Panc1 (cell line): ENCODE data around the gene ZNF281. TPM values are rescaled to one million over a fixed set of nuclear protein-coding genes. Genes with fewer than 3 reads are reported as not detected.

ENCODE experiments used
- ATAC-seq: fragments of 200-7000 bp; cut with Tn5 transposase; 2 replicates; pipeline ENCODE4 v1.9.1; 2020; ENCODE audit warnings: mild to moderate bottlenecking, moderate library complexity
- BruUV-seq: library from RNA; stranded (reverse); fragments of 400-500 nt; replicated peaks from 2 replicates; lab custom pipeline; 2021; lab: Mats Ljungman, UMichigan
- CTCF ChIA-PET: fragments of 300-600 bp; sonication (Branson Sonifier 250); formaldehyde crosslinking; loops from one replicate; lab custom pipeline; 2022; ENCODE audit warnings: antibody characterized with exemption; lab: Charles Lee
- POLR2A ChIA-PET: fragments of 300-600 bp; sonication (Branson Sonifier 250); formaldehyde crosslinking; loops from one replicate; lab custom pipeline; 2022; ENCODE audit warnings: antibody characterized with exemption; lab: Charles Lee
- DNase-seq: peaks from one replicate; pipeline ENCODE4 v3.0.0-alpha.2; 2010; ENCODE audit warnings: low read depth, low spot score
- H3K27ac ChIP-seq: 2 replicates; pipeline ENCODE4 v1.5.1; 2011; ENCODE audit warnings: mild to moderate bottlenecking, low read length, inconsistent platforms
- H3K27me3 ChIP-seq: fragments of 200-500 bp; sonication (Bioruptor generic); 2 replicates; pipeline ENCODE4 v1.6.0; 2014; ENCODE audit warnings: low read length, inconsistent platforms; ENCODE audit not compliant: control insufficient read depth, insufficient read depth
- H3K36me3 ChIP-seq: fragments of 200-500 bp; sonication (Bioruptor generic); 2 replicates; pipeline ENCODE4 v1.5.1; 2014; ENCODE audit warnings: inconsistent platforms, mild to moderate bottlenecking, low read length, moderate library complexity; ENCODE audit not compliant: control insufficient read depth, insufficient read depth
- H3K4me1 ChIP-seq: 2 replicates; pipeline ENCODE4 v1.5.1; 2011; ENCODE audit warnings: inconsistent platforms, mild to moderate bottlenecking, low read length, moderate library complexity; ENCODE audit not compliant: control insufficient read depth, insufficient read depth
- H3K4me3 ChIP-seq, 2 experiments: 2 replicates each; pipeline ENCODE4 v1.5.1; 2011 to 2012; ENCODE audit warnings: low read depth in 2 of 2, low read length in 2 of 2, mild to moderate bottlenecking in 2 of 2, inconsistent platforms in 1 of 2, moderate library complexity in 1 of 2
- H3K9me3 ChIP-seq: fragments of 200-500 bp; sonication (Bioruptor generic); 2 replicates; pipeline ENCODE4 v1.5.1; 2014; ENCODE audit warnings: low read depth, mild to moderate bottlenecking, inconsistent platforms, low read length, moderate library complexity; ENCODE audit not compliant: control insufficient read depth, insufficient read depth
- CTCF ChIP-seq: fragments of 450-650 bp; IDR thresholded peaks from 2 replicates; pipeline ENCODE4 v1.5.1; 2017; ENCODE audit warnings: mild to moderate bottlenecking
- POLR2AphosphoS5 ChIP-seq: IDR thresholded peaks from 2 replicates; pipeline ENCODE4 v1.6.1; 2012; ENCODE audit warnings: mild to moderate bottlenecking, low read depth, low read length, moderate library complexity
- SIN3A ChIP-seq: IDR thresholded peaks from 2 replicates; pipeline ENCODE4 v1.6.1; 2012; ENCODE audit warnings: low read depth, mild to moderate bottlenecking, low read length, moderate library complexity, borderline replicate concordance; ENCODE audit not compliant: insufficient read depth
- TCF7L2 ChIP-seq: IDR thresholded peaks from 2 replicates; pipeline ENCODE4 v1.6.1; 2011; ENCODE audit warnings: mild to moderate bottlenecking, low read depth, low read length, inconsistent platforms
- in situ Hi-C: cut with HindIII; loops from 2 replicates; pipeline ENCODE4 v1.10.0; 2016; ENCODE audit warnings: low sequenced_read_pairs, low pct_unique_long_range_greater_than_20kb
- intact Hi-C: fragments of 100-400 bp; cut with micrococcal nuclease; formaldehyde crosslinking; loops from one replicate; pipeline ENCODE4 v1.10.0; 2022; ENCODE audit not compliant: unreplicated experiment
- total RNA-seq: library from RNA; stranded (reverse); gene quantifications from one replicate; pipeline ENCODE4 v1.2.1, GENCODE V29; 2021; ENCODE audit not compliant: unreplicated experiment
- TF ChIP-seq, protein P1 (sequence below), 2 experiments: IDR thresholded peaks; 2 replicates each; pipeline ENCODE4 v1.6.1; 2011 to 2012; ENCODE audit warnings: low read depth in 2 of 2, control low read depth in 1 of 2, low read length in 1 of 2, mild to moderate bottlenecking in 1 of 2, moderate library complexity in 1 of 2; ENCODE audit not compliant: insufficient read depth in 1 of 2

The ZNF281 gene
- total RNA-seq, 1 experiment from 2014 or later, result 34.2 TPM

- CTCF ChIA-PET, result no interaction called here
- intact Hi-C loops, result no loop called here
- POLR2A ChIA-PET, result no interaction called here
These were observed 10.0 kb downstream of the ZNF281 start for GRCh38 chr1:200399860-200400259.

GRCh38 chr1:200398373-200398772 is 11.5 kb downstream of the ZNF281 start:
- intact Hi-C loops (no loop called here), in situ Hi-C loops (no loop called here)
- Histone ChIP-seq H3K9me3 (no peaks in the 10 kb centered on the region), H3K36me3 (peaks cover 22% of the 10 kb centered on the region), H3K4me3 (no peak overlapping the region), H3K27me3 (no peaks in the 10 kb centered on the region), H3K27ac (0 out of 2 replicates have a peak overlapping the region, but pooled peaks have one; percentile 29), H3K4me1 (peaks cover 23% of the 10 kb centered on the region)
- DNase-seq (no peak), ATAC-seq (no peak)
- TF ChIP-seq SIN3A, result no peak
- TF ChIP-seq, protein P1, sequence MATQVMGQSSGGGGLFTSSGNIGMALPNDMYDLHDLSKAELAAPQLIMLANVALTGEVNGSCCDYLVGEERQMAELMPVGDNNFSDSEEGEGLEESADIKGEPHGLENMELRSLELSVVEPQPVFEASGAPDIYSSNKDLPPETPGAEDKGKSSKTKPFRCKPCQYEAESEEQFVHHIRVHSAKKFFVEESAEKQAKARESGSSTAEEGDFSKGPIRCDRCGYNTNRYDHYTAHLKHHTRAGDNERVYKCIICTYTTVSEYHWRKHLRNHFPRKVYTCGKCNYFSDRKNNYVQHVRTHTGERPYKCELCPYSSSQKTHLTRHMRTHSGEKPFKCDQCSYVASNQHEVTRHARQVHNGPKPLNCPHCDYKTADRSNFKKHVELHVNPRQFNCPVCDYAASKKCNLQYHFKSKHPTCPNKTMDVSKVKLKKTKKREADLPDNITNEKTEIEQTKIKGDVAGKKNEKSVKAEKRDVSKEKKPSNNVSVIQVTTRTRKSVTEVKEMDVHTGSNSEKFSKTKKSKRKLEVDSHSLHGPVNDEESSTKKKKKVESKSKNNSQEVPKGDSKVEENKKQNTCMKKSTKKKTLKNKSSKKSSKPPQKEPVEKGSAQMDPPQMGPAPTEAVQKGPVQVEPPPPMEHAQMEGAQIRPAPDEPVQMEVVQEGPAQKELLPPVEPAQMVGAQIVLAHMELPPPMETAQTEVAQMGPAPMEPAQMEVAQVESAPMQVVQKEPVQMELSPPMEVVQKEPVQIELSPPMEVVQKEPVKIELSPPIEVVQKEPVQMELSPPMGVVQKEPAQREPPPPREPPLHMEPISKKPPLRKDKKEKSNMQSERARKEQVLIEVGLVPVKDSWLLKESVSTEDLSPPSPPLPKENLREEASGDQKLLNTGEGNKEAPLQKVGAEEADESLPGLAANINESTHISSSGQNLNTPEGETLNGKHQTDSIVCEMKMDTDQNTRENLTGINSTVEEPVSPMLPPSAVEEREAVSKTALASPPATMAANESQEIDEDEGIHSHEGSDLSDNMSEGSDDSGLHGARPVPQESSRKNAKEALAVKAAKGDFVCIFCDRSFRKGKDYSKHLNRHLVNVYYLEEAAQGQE (IDR thresholded peaks at IDR 0.05; ENCODE audit: insufficient read depth in 1 of 2, low read depth in 2 of 2, low read length in 1 of 2), result no peak
- no peak for TF ChIP-seq TCF7L2
- ChIA-PET CTCF (no interaction called here), POLR2A (no interaction called here)
- BruUV-seq, result no TSS peak

More at GRCh38 chr1:200399860-200400259, 10.0 kb downstream of the ZNF281 start:
- H3K4me3 ChIP-seq, result no peak overlapping the region
- DNase-seq (no peak), ATAC-seq (no peak)
- no TSS peak for BruUV-seq
- TF ChIP-seq POLR2AphosphoS5, result no peak
- no peak for TF ChIP-seq TCF7L2
- TF ChIP-seq, protein P1 (IDR thresholded peaks at IDR 0.05; ENCODE audit: insufficient read depth in 1 of 2, low read depth in 2 of 2, low read length in 1 of 2), result no peak
- TF ChIP-seq CTCF, result no peak
- TF ChIP-seq SIN3A, result no peak
- H3K4me1 ChIP-seq, result peaks cover 23% of the 10 kb centered on the region
- H3K36me3 ChIP-seq, result peaks cover 32% of the 10 kb centered on the region
- H3K9me3 ChIP-seq, result no peaks in the 10 kb centered on the region
- in situ Hi-C loops, result no loop called here
- no peaks in the 10 kb centered on the region for H3K27me3 ChIP-seq
- H3K27ac ChIP-seq, result no peak overlapping the region; the same call in 1 of the 2 replicates
